SK-N-SH (cell line): ENCODE results near the gene RAD21L1. TPM values are rescaled to one million over a fixed set of nuclear protein-coding genes. Genes with fewer than 3 reads are reported as not detected.

Experiments
- CTCF ChIA-PET: fragments of 300-600, 350-600 bp; formaldehyde crosslinking; extraction: SDS; loops from one replicate; lab custom pipeline; 2021; lab: Yijun Ruan, JAX
- POLR2A ChIA-PET: fragments of 350-600 bp; sonication (Branson Sonifier 250); formaldehyde crosslinking; extraction: SDS; loops from one replicate; lab custom pipeline; 2020; ENCODE audit warnings: antibody characterized with exemption, inconsistent platforms; lab: Yijun Ruan, JAX
- DNase-seq: peaks from one replicate; pipeline ENCODE4 v3.0.0; 2012
- H2AFZ ChIP-seq: fragments of 200-600 bp; sonication (generic); 2 replicates; pipeline ENCODE4 v1.8.1; 2016; ENCODE audit warnings: antibody characterized with exemption, mild to moderate bottlenecking, low read depth
- H3F3A ChIP-seq: fragments of 200-600 bp; sonication (generic); replicated peaks from 2 replicates; pipeline ENCODE3; 2016; ENCODE audit warnings: antibody characterized with exemption, mild to moderate bottlenecking; ENCODE audit not compliant: insufficient read depth
- H3K27ac ChIP-seq, 2 experiments: fragments of 200-500 bp in 1 of 2; fragments of 200-600 bp in 1 of 2; sonication (Bioruptor generic) in 1 of 2; sonication (generic), shearing (Covaris generic) in 1 of 2; 2 replicates each; pipeline versions ENCODE4 v1.5.1 to v1.6.1; 2014 to 2016; ENCODE audit warnings: low read depth in 2 of 2, inconsistent platforms in 1 of 2, low read length in 1 of 2, mild to moderate bottlenecking in 1 of 2, mixed read lengths in 1 of 2
- H3K27me3 ChIP-seq: fragments of 200-600 bp; sonication (generic), shearing (Covaris generic); 2 replicates; pipeline ENCODE4 v1.6.1; 2016; ENCODE audit warnings: mixed run types; ENCODE audit not compliant: insufficient read depth
- H3K36me3 ChIP-seq, 2 experiments: fragments of 200-500 bp in 1 of 2; fragments of 200-600 bp in 1 of 2; sonication (Bioruptor generic) in 1 of 2; sonication (generic) in 1 of 2; replicated peaks in 1 of 2; 2 replicates each; pipeline versions ENCODE3 to v1.5.1; 2014 to 2016; ENCODE audit warnings: low read length in 1 of 2, mild to moderate bottlenecking in 1 of 2; ENCODE audit not compliant: insufficient read depth in 2 of 2, control insufficient read depth in 1 of 2
- H3K4me1 ChIP-seq, 2 experiments: fragments of 200-500 bp in 1 of 2; fragments of 200-600 bp in 1 of 2; sonication (Bioruptor generic) in 1 of 2; sonication (generic), shearing (Covaris generic) in 1 of 2; 2 replicates each; pipeline versions ENCODE4 v1.5.1 to v1.6.1; 2014 to 2016; ENCODE audit warnings: low read depth in 1 of 2, low read length in 1 of 2, mixed run types in 1 of 2; ENCODE audit not compliant: insufficient read depth in 2 of 2, control insufficient read depth in 1 of 2
- H3K4me2 ChIP-seq: fragments of 200-600 bp; sonication (generic), shearing (Covaris generic); 2 replicates; pipeline ENCODE4 v1.6.1; 2017; ENCODE audit warnings: mixed run types
- H3K4me3 ChIP-seq, 2 experiments: fragments of 200-500 bp in 1 of 2; fragments of 200-600 bp in 1 of 2; sonication (Bioruptor generic) in 1 of 2; sonication (generic), shearing (Covaris generic) in 1 of 2; 2 replicates each; pipeline versions ENCODE4 v1.5.1 to v1.8.1; 2014 to 2016; ENCODE audit warnings: low read depth in 2 of 2, inconsistent platforms in 1 of 2, low read length in 1 of 2, mild to moderate bottlenecking in 1 of 2, mixed read lengths in 1 of 2, moderate library complexity in 1 of 2
- H3K79me2 ChIP-seq: fragments of 200-600 bp; sonication (generic); 2 replicates; pipeline ENCODE4 v1.8.1; 2017; ENCODE audit warnings: mild to moderate bottlenecking; ENCODE audit not compliant: insufficient read depth
- H3K9ac ChIP-seq: fragments of 200-600 bp; sonication (generic); 2 replicates; pipeline ENCODE4 v1.6.1; 2017; ENCODE audit warnings: mixed run types
- H3K9me2 ChIP-seq: fragments of 200-600 bp; sonication (generic); 2 replicates; pipeline ENCODE4 v1.6.1; 2017; ENCODE audit warnings: mixed run types
- H3K9me3 ChIP-seq: fragments of 200-600 bp; sonication (generic); 2 replicates; pipeline ENCODE4 v1.6.1; 2017; ENCODE audit warnings: mixed run types, mild to moderate bottlenecking, moderate library complexity
- H4K20me1 ChIP-seq: fragments of 200-600 bp; sonication (generic); 2 replicates; pipeline ENCODE4 v1.6.1; 2017; ENCODE audit warnings: mild to moderate bottlenecking, mixed run types; ENCODE audit not compliant: insufficient read depth
- ELF1 ChIP-seq: IDR thresholded peaks from 2 replicates; pipeline ENCODE4 v1.4.0; 2012
- FOSL2 ChIP-seq: IDR thresholded peaks from 2 replicates; pipeline ENCODE4 v1.4.0; 2012; ENCODE audit warnings: low read depth, mild to moderate bottlenecking, moderate library complexity, borderline replicate concordance
- FOXJ3 ChIP-seq: sonication (generic); formaldehyde crosslinking; IDR thresholded peaks from 2 replicates; pipeline ENCODE4 v1.5.1; 2020; ENCODE audit warnings: mild to moderate bottlenecking, missing genetic modification reagents
- FOXM1 ChIP-seq: IDR thresholded peaks from 2 replicates; pipeline ENCODE4 v1.4.0; 2012; ENCODE audit warnings: low read depth, mild to moderate bottlenecking
- GABPA ChIP-seq: IDR thresholded peaks from 2 replicates; pipeline ENCODE4 v1.4.0; 2012; ENCODE audit warnings: low read depth, mild to moderate bottlenecking
- GATA2 ChIP-seq: sonication (generic); formaldehyde crosslinking; IDR thresholded peaks from 2 replicates; pipeline ENCODE4 v1.5.0; 2020; ENCODE audit warnings: mild to moderate bottlenecking, missing genetic modification reagents
- JUND ChIP-seq: IDR thresholded peaks from 2 replicates; pipeline ENCODE4 v1.4.0; 2012
- MAX ChIP-seq: IDR thresholded peaks from 2 replicates; pipeline ENCODE4 v1.4.0; 2012; ENCODE audit warnings: low read depth
- NFIC ChIP-seq: IDR thresholded peaks from 2 replicates; pipeline ENCODE4 v1.4.0; 2012; ENCODE audit warnings: borderline replicate concordance
- NRF1 ChIP-seq: IDR thresholded peaks from 2 replicates; pipeline ENCODE4 v1.6.1; 2012; ENCODE audit warnings: low read depth, mild to moderate bottlenecking, low read length
- POLR2AphosphoS5 ChIP-seq: IDR thresholded peaks from 2 replicates; pipeline ENCODE4 v1.6.1; 2012; ENCODE audit warnings: low read depth, low read length
- RAD21 ChIP-seq: IDR thresholded peaks from 2 replicates; pipeline ENCODE4 v1.6.1; 2012; ENCODE audit warnings: mild to moderate bottlenecking, low read length
- RFX5 ChIP-seq: IDR thresholded peaks from 2 replicates; pipeline ENCODE4 v1.6.1; 2012; ENCODE audit warnings: mild to moderate bottlenecking, improper control_type of control experiment, low read length
- SIN3A ChIP-seq: IDR thresholded peaks from 2 replicates; pipeline ENCODE4 v1.6.1; 2012; ENCODE audit warnings: low read depth, mild to moderate bottlenecking, low read length, moderate library complexity, borderline replicate concordance
- TAF1 ChIP-seq: IDR thresholded peaks from 2 replicates; pipeline ENCODE4 v1.6.1; 2012; ENCODE audit warnings: low read depth, mild to moderate bottlenecking, low read length, moderate library complexity, borderline replicate concordance
- TCF12 ChIP-seq: IDR thresholded peaks from 2 replicates; pipeline ENCODE4 v1.4.0; 2012
- ZBTB33 ChIP-seq: IDR thresholded peaks from 2 replicates; pipeline ENCODE4 v1.4.0; 2012; ENCODE audit warnings: low read depth, borderline replicate concordance
- WGBS: methylation state at CpG from one replicate; pipeline ENCODE4 v1.1.6; 2017; ENCODE audit warnings: low lambda C conversion rate; 5-methylcytosine and 5-hydroxymethylcytosine counted together
- polyA plus RNA-seq, 3 experiments: library from polyadenylated mRNA; depleted of rRNA; stranded (reverse); fragments of >200 nt; gene quantifications; 2 replicates each; pipeline ENCODE4 v1.2.3, GENCODE V29; 2012
- TF ChIP-seq, protein P1 (sequence below): IDR thresholded peaks from 2 replicates; pipeline ENCODE4 v1.6.1; 2012; ENCODE audit warnings: mild to moderate bottlenecking, low read depth, low read length, moderate library complexity
- TF ChIP-seq, protein P2 (sequence below): IDR thresholded peaks from 2 replicates; pipeline ENCODE4 v1.4.0; 2012; ENCODE audit warnings: low read depth, borderline replicate concordance
- TF ChIP-seq, protein P3 (sequence below): fragments of 200-600 bp; sonication (generic); IDR thresholded peaks from 2 replicates; pipeline ENCODE4 v1.6.1; 2017; ENCODE audit warnings: antibody characterized with exemption, mild to moderate bottlenecking, moderate library complexity

Gene RAD21L1
- polyA plus RNA-seq, 1 of the 3 experiments (the other 2 are of a cell fraction) = 0.03 TPM

DNA sequence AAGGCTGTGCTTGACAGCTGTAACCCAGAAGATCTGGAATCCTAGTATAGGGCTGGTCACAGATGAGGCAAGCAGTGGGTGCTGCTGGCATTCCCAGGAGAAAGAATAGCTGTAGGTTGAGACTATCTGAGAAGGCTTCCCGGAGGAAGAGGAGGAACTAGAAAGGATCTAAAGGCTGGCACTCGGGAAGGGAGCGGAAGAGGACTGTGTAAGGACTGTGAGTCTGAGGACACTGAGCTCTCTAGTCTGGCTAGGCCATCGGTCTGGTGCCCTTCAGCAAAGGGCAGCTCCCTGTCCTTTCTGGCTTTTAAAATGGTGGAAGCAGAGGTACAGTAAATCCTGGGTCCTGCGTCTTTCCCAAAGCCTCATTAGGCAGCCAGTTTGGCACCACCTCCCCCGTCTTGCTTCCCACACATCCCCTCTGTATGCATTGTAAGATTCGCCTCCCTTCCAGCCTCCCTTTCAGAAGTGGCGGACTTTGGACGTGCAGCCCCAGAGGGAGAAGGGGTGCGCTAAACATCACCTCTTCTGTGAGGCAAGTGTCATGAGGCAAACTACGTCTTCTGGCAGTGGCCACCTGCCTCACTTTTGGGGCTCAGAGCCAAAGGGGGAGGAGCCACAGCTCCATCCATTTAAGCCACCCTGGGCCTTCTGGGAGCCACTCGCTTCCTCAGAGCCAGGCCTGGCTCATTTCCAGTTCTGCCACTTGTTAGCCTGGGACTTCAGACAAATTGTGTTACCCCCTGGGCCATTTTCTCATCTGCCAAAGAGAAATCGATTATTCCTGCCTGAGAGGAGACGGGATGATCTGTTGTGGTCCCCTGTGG, 48.9 kb downstream of the RAD21L1 start:
- Histone ChIP-seq H3K79me2 (no peaks in the 10 kb centered on the region), H3K4me2 (no peak overlapping the region), H3K9ac (no peak overlapping the region), H2AFZ (no peak overlapping the region), H3F3A (no peaks in the 10 kb centered on the region), H3K27me3 (no peaks in the 10 kb centered on the region), H3K4me1 (peaks cover 0 to 12% of the 10 kb centered on the region in 2 experiments; a peak in 1 of 4 replicates), H3K27ac (peak overlapping the region in 1 of 2 experiments; percentile 34; a peak in 1 of 4 replicates), H3K9me2 (no peaks in the 10 kb centered on the region), H3K4me3 (no peak overlapping the region), H3K9me3 (no peaks in the 10 kb centered on the region), H4K20me1 (no peaks in the 10 kb centered on the region), H3K36me3 (peaks cover 4 to 5% of the 10 kb centered on the region in 2 experiments)
- ChIA-PET POLR2A (no interaction called here), CTCF (interaction anchor here (1.0 to 2.5 kb wide), 3 partner anchors 8 to 228 kb away, joined by 3 to 7 read pairs (median 4); partner anchors contain the start of gene SNPH)
- no peak for TF ChIP-seq FOXM1
- no peak for TF ChIP-seq ZBTB33
- TF ChIP-seq FOXJ3 (CRISPR knock-in tag) = no peak
- TF ChIP-seq MAX = no peak
- TF ChIP-seq JUND = no peak
- TF ChIP-seq, protein P1, sequence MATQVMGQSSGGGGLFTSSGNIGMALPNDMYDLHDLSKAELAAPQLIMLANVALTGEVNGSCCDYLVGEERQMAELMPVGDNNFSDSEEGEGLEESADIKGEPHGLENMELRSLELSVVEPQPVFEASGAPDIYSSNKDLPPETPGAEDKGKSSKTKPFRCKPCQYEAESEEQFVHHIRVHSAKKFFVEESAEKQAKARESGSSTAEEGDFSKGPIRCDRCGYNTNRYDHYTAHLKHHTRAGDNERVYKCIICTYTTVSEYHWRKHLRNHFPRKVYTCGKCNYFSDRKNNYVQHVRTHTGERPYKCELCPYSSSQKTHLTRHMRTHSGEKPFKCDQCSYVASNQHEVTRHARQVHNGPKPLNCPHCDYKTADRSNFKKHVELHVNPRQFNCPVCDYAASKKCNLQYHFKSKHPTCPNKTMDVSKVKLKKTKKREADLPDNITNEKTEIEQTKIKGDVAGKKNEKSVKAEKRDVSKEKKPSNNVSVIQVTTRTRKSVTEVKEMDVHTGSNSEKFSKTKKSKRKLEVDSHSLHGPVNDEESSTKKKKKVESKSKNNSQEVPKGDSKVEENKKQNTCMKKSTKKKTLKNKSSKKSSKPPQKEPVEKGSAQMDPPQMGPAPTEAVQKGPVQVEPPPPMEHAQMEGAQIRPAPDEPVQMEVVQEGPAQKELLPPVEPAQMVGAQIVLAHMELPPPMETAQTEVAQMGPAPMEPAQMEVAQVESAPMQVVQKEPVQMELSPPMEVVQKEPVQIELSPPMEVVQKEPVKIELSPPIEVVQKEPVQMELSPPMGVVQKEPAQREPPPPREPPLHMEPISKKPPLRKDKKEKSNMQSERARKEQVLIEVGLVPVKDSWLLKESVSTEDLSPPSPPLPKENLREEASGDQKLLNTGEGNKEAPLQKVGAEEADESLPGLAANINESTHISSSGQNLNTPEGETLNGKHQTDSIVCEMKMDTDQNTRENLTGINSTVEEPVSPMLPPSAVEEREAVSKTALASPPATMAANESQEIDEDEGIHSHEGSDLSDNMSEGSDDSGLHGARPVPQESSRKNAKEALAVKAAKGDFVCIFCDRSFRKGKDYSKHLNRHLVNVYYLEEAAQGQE = no peak
- TF ChIP-seq, protein P2, sequence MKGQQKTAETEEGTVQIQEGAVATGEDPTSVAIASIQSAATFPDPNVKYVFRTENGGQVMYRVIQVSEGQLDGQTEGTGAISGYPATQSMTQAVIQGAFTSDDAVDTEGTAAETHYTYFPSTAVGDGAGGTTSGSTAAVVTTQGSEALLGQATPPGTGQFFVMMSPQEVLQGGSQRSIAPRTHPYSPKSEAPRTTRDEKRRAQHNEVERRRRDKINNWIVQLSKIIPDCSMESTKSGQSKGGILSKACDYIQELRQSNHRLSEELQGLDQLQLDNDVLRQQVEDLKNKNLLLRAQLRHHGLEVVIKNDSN = no peak
- TF ChIP-seq GABPA = no peak
- TF ChIP-seq TAF1 = no peak
- TF ChIP-seq NFIC = no peak
- TF ChIP-seq FOSL2 = no peak
- no peak for TF ChIP-seq SIN3A
- TF ChIP-seq RFX5 = no peak
- no peak for TF ChIP-seq NRF1
- TF ChIP-seq, protein P3, sequence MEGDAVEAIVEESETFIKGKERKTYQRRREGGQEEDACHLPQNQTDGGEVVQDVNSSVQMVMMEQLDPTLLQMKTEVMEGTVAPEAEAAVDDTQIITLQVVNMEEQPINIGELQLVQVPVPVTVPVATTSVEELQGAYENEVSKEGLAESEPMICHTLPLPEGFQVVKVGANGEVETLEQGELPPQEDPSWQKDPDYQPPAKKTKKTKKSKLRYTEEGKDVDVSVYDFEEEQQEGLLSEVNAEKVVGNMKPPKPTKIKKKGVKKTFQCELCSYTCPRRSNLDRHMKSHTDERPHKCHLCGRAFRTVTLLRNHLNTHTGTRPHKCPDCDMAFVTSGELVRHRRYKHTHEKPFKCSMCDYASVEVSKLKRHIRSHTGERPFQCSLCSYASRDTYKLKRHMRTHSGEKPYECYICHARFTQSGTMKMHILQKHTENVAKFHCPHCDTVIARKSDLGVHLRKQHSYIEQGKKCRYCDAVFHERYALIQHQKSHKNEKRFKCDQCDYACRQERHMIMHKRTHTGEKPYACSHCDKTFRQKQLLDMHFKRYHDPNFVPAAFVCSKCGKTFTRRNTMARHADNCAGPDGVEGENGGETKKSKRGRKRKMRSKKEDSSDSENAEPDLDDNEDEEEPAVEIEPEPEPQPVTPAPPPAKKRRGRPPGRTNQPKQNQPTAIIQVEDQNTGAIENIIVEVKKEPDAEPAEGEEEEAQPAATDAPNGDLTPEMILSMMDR = no peak
- TF ChIP-seq TCF12 = no peak
- no peak for TF ChIP-seq GATA2 (CRISPR knock-in tag)
- no peak for TF ChIP-seq ELF1
- TF ChIP-seq RAD21 = no peak
- no peak for TF ChIP-seq POLR2AphosphoS5
- 90% methylated on average over 14 of the region's 14 CpGs for WGBS
- DNase-seq = peak; percentile 51
